HG02970 (cell line): ENCODE results near the gene CSF2RB.

ENCODE experiments used
- ATAC-seq: cut with Tn5 transposase; IDR thresholded peaks from one replicate; pipeline ENCODE4 v1.9.1; 2021; ENCODE audit warnings: mild to moderate bottlenecking, moderate library complexity, moderate number of reproducible peaks; ENCODE audit not compliant: unreplicated experiment, low FRiP score

The CSF2RB gene

GRCh38 chr22:36934418-36935312, 21.2 kb downstream of the CSF2RB start:
- ATAC-seq, result no peak

DNA sequence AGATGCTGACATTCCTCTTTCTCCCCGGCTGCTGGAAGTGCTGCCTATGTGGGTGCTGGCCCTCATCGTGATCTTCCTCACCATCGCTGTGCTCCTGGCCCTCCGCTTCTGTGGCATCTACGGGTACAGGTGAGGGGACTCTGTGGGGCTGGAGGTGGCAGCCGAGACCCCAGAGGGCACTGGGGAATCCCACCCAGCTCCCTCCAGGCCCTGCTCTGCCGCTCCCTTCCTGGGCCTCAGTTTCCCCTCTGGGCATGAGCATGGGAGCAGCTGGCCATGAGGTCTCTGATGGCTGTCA, 21.8 kb downstream of the CSF2RB start:
- no peak for ATAC-seq

- ATAC-seq, result no peak
Observed at GRCh38 chr22:36935694-36936093, 22.3 kb downstream of the CSF2RB start.

- ATAC-seq, result no peak
Observed at GRCh38 chr22:36936362-36937116, 23.1 kb downstream of the CSF2RB start.

DNA sequence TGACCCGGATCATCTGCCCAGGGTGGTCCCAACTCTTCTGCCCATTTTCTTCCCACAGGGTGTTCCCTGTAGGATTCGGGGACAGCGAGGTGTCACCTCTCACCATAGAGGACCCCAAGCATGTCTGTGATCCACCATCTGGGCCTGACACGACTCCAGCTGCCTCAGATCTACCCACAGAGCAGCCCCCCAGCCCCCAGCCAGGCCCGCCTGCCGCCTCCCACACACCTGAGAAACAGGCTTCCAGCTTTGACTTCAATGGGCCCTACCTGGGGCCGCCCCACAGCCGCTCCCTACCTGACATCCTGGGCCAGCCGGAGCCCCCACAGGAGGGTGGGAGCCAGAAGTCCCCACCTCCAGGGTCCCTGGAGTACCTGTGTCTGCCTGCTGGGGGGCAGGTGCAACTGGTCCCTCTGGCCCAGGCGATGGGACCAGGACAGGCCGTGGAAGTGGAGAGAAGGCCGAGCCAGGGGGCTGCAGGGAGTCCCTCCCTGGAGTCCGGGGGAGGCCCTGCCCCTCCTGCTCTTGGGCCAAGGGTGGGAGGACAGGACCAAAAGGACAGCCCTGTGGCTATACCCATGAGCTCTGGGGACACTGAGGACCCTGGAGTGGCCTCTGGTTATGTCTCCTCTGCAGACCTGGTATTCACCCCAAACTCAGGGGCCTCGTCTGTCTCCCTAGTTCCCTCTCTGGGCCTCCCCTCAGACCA, 24.0 kb downstream of the CSF2RB start:
- ATAC-seq, result no peak

GRCh38 chr22:36938028-36938425, 24.6 kb downstream of the CSF2RB start:
- no peak for ATAC-seq

- ATAC-seq, result no peak
Observed at GRCh38 chr22:36938886-36939285, 25.5 kb downstream of the CSF2RB start.

GRCh38 chr22:36940676-36941075, 27.2 kb downstream of the CSF2RB start:
- ATAC-seq, result no peak

DNA sequence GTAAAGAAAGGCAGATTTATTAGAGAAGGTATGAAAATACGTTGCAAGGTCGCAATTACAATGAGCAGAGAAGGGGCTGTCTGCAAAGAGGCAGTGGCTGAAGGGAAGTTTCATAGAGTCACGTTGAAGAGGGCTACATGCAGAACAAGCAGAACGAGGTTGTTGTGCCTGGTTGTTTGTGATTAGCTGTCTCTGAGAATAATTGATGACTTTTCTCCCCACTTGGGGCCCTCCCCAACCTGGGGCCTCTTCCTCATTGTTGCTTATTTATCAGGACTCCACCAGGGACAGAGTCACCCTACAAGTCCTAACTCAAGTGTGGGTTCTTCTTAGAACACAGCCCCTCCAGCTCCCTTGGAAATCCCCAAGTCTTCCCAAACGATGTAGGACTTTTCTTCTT, 29.1 kb downstream of the CSF2RB start:
- ATAC-seq, result no peak

DNA sequence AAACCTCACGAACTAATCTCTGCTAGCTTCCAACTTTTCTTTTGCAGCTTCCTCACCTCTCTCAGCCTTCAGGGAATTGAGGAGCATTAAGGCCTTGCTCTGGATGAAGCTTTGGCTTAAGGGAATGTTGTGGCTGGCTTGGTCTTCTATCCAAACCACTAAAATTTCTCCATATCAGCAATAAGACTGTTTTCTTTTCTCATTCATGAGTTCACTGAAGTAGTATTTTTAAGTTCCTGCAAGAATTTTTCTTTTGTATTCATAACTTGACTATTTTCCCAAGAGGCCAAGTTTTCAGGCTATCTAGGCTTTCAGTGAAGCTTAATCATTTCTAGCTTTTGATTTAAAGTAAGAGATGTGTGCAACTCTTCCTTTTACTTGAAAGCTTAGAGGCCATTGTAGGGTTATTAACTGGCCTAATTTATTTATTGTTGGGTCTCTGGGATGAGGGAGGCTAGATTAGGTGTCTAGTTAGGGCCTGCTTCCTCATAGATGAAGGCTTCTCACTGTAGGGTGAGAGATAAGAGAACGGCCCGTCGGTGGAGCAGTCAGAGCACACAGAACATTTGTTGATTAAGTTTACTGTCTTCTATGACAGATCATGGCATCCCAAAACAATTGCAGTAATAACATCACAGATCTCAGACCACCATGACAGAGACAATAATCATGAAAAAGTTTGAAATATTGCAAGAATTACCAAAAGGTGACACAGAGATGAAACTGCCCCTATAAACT, 33.2 kb downstream of the CSF2RB start:
- ATAC-seq, result no peak

GRCh38 chr22:36948273-36949225, 35.1 kb downstream of the CSF2RB start:
- no peak for ATAC-seq

DNA sequence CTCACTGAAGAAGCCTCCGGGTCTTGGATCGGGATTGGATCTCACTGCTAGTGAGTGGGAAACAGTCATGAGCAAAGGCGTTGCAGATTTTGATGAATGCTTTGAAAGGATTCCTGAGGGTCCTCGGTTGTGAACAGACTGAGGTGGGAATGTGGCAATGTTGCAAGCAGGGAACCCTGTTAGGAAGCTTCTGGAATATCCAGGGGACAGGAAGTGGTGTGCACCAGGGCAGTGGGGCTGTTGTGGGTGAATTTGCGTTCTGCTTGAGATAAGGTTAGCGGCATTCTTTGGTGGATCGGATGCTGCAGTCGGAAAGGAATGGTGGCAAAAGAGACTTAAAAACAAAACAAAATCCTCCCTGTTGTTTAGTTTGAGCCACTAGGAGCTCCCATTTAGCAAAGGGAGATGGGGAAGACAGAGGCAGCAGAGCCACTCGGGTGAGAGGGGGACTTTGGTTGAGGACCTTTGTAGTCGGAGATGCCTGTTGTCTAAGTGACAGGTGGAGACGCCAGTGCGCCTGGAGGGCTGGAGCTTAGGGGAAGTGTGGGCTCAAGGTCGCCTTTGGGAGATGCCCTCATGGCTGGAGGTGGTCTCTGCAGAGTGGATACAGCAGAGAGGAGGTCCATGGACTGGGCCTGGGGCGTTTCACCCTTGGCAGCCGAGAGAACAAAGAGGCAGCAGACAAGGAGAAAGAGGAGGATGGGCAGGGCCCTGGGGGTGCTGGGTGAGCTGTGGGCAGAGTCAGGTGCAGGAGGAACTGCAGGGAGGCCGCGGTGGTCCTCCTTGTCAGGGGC, 37.6 kb downstream of the CSF2RB start:
- no peak for ATAC-seq

GRCh38 chr22:36951746-36952145, 38.3 kb downstream of the CSF2RB start:
- no peak for ATAC-seq

DNA sequence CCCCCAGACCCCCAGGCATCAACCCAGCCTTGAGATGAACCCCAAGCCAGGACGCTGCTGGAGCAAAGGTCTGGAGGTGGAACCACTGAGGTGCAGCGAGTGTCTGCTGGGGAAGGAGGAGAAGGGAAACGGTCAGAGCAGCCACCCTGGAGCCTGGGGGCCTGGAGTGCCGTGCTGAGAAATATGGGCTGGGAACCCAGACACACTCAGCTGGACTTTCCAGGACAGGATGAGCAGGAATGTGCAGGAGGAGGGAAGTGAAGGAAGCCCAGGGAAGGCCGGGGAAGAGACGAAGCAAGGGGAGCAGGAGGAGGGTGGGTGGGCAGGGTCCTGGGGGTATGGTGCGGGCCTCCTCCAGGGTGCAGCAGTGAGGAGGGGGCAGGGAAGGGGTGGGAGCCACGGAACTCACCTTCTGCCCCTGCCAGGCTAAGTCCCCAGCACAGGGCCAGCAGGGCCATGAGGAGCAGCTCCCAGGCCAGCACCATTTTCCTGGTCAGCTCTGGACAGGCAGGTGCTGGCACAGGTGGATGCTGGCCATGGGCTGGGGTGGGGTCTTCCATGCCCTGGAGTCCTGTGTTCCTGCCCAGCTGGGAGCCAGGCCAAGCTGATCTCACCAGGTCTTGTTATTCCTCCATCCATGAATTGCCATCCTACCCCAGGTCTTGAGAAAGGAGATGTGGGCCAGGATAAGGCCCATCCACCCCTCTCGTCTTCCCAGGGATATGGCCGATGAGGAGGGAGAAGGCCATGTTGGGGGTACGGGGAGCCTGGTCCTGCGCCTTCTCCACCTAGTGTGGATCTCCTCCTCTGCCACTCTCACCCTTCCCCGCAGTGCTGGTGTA, 40.0 kb downstream of the CSF2RB start:
- no peak for ATAC-seq

DNA sequence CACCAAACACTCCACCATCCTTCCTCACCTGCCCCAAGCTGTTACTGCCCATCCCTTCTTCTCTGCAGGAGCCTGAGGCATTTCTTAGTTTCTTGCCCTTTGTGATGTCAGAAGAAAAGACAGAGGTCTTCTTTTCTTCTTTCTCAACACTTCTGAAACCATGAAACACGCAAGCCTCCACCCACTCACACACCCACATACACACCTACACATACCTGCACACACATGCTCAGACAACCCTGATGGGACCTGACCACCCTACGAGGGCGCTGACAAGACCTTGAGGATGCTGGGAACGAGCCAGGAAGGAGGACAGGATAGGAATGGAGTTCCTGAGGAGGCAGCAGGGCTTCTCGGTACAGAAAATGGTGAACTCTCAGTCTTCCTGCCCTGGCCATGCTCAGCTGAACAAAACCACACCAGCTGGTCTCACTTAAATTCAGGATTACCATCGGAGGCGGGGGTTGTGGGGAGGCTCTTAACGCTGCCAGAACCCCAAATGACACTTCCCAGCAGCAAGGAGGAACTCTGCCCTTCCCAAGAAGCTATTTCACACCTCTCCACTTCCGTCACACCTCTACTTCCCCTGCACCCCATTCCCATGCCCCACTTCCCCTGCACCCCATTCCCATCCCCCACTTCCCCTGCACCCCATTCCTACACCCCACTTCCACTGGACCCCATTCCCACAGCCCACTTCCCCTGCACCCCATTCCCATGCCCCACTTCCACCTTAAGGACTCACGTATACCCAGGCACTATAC, 41.0 kb downstream of the CSF2RB start:
- no peak for ATAC-seq

DNA sequence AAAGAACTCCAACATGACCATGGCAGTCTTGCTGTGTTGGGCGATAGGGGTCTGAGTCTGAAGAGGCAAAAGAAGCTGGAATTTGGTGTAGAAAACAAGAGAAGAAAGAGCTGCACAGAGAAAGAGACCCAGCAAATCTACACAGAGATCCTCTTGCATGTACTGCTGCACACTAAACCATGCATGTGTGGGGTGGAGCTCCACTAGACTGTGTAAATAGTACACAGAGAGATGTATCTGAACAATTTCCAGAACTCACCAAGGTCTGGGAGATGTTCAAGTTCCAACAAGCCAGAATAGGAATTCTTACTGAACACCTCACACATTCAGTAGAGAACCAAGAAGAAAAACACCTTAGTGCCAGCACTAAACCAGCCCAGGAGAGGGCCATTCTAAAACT, 42.3 kb downstream of the CSF2RB start:
- no peak for ATAC-seq

DNA sequence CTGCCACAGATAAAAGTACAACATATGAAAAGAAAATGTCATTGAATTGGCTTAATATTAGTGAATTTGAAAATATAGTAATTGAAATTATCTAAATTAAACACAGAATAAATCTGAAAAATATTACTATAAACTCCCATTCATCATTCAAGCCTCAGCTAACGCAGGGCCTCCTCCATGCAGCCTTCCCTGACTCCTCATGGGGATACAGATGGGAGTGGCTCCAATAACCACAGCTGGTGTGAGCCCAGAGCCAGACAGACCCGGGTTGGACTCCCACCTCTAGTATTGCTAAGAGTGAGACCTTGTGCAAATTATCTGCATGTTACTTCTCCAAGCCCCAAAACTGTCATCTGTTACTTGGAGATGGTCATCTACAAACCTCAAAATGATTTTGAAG, 44.9 kb downstream of the CSF2RB start:
- ATAC-seq, result no peak
